CD8-positive, alpha-beta memory T cell (primary cell): ENCODE results near the gene KLRC4. TPM values are rescaled to one million over a fixed set of nuclear protein-coding genes. Genes with fewer than 3 reads are reported as not detected.
"Not testable (repeated sequence)": the region's sequence is repeated elsewhere in the genome, so short reads cannot be mapped to it uniquely, and the experiment has no call there.

ENCODE experiments used
- CTCF ChIA-PET: fragments of 350-600 bp; sonication (Branson Sonifier 250); formaldehyde crosslinking; loops from one replicate; lab custom pipeline; 2021; ENCODE audit warnings: antibody characterized with exemption; lab: Charles Lee
- POLR2A ChIA-PET: fragments of 350-600 bp; sonication (Branson Sonifier 250); formaldehyde crosslinking; loops from one replicate; lab custom pipeline; 2021; ENCODE audit warnings: antibody characterized with exemption; lab: Charles Lee
- DNase-seq, 5 donors: peaks; one replicate each; pipeline versions ENCODE4 v3.0.0 to v3.0.0-alpha.2; 2020 to 2022; ENCODE audit warnings: mixed read lengths in 1 of 5
- H3K27ac ChIP-seq: one replicate; pipeline ENCODE4 v1.7.0; 2013; ENCODE audit warnings: low read depth, mild to moderate bottlenecking, low read length, moderate library complexity
- H3K27me3 ChIP-seq: 2 replicates; pipeline ENCODE4 v1.7.0; 2013; ENCODE audit warnings: low read length, mild to moderate bottlenecking; ENCODE audit not compliant: insufficient read depth, poor library complexity, severe bottlenecking
- H3K36me3 ChIP-seq: 2 replicates; pipeline ENCODE4 v1.7.0; 2013; ENCODE audit warnings: mild to moderate bottlenecking, low read length, moderate library complexity; ENCODE audit not compliant: insufficient read depth
- H3K4me1 ChIP-seq: 2 replicates; pipeline ENCODE4 v1.7.0; 2013; ENCODE audit warnings: mild to moderate bottlenecking, low read length, moderate library complexity; ENCODE audit not compliant: insufficient read depth
- H3K4me3 ChIP-seq: 2 replicates; pipeline ENCODE4 v1.7.0; 2013; ENCODE audit warnings: mild to moderate bottlenecking, low read length
- H3K9me3 ChIP-seq: 2 replicates; pipeline ENCODE4 v1.7.0; 2013; ENCODE audit warnings: mild to moderate bottlenecking, low read length
- H3K27ac Mint-ChIP-seq, 8 donors: one replicate each; pipeline ENCODE4 v1.8.0; 2020 to 2021; ENCODE audit warnings: mixed read lengths in 8 of 8, mild to moderate bottlenecking in 6 of 8, inconsistent platforms in 3 of 8, moderate library complexity in 3 of 8
- H3K27me3 Mint-ChIP-seq, 2 donors: one replicate each; pipeline ENCODE4 v1.8.0; 2020 to 2021; ENCODE audit warnings: mixed read lengths in 2 of 2, mild to moderate bottlenecking in 1 of 2, moderate library complexity in 1 of 2
- H3K36me3 Mint-ChIP-seq, 3 donors: one replicate each; pipeline ENCODE4 v1.8.0; 2020 to 2021; ENCODE audit warnings: mixed read lengths in 3 of 3, inconsistent platforms in 1 of 3, mild to moderate bottlenecking in 1 of 3
- H3K4me1 Mint-ChIP-seq, 3 donors: one replicate each; pipeline ENCODE4 v1.8.0; 2020 to 2021; ENCODE audit warnings: mixed read lengths in 3 of 3, inconsistent platforms in 1 of 3, mild to moderate bottlenecking in 1 of 3
- H3K4me3 Mint-ChIP-seq, 7 donors: one replicate each; pipeline ENCODE4 v1.8.0; 2020 to 2021; ENCODE audit warnings: mixed read lengths in 7 of 7, mild to moderate bottlenecking in 6 of 7, moderate library complexity in 4 of 7, inconsistent platforms in 2 of 7
- H3K9me3 Mint-ChIP-seq, 5 donors: one replicate each; pipeline ENCODE4 v1.8.0; 2020 to 2022; ENCODE audit warnings: mixed read lengths in 5 of 5, mild to moderate bottlenecking in 3 of 5, moderate library complexity in 2 of 5, inconsistent platforms in 1 of 5
- polyA plus RNA-seq: library from polyadenylated mRNA; unstranded; fragments of 300-500 nt; fragmentation: Illumina TruSeq; gene quantifications from one replicate; pipeline ENCODE4 v1.2.3, GENCODE V29; 2021
- total RNA-seq, 2 experiments: library from RNA; stranded (reverse); gene quantifications; one replicate each; pipeline ENCODE4 v1.2.3, GENCODE V29; 2021

Gene KLRC4
- total and polyA plus RNA-seq, 3 experiments from 2014 or later = 3.4 to 16.2 (median 10.7) TPM

DNA sequence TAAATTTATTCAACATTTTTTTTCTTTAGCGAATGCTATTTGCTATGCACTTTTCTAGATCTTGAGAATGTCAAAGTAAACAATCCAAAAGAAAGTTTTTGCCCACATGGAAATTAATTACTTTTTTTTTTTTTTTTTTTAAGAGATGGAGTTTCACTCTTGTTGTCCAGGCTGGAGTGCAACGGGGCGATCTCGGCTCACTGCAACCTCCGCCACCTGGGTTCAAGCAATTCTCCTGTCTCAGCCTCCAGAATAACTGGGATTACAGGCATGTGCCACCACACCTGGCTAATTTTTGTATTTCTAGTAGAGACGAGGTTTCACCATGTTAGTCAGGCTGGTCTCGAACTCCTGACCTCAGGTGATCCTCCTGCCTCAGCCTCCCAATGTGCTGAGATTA is 18.6 kb downstream of the KLRC4 start:
- H3K4me3 ChIP-seq, DNase-seq, H3K9me3 Mint-ChIP-seq, H3K27me3 Mint-ChIP-seq, H3K27me3 ChIP-seq, H3K27ac ChIP-seq, H3K36me3 ChIP-seq, H3K9me3 ChIP-seq: not testable (repeated sequence)
- peaks cover 5 to 44% (median 14%) of the 10 kb centered on the region in 3 donors for H3K36me3 Mint-ChIP-seq
- ChIA-PET CTCF (interaction anchor here (1.1 to 3.5 kb wide), 5 partner anchors 16 to 156 kb away, joined by 3 to 24 read pairs (median 3); no protein-coding TSS in a partner anchor), POLR2A (interaction anchor here (0.7 to 1.2 kb wide), 6 partner anchors 12 to 222 kb away, joined by 3 to 6 read pairs (median 3); no protein-coding TSS in a partner anchor)
- H3K4me1 Mint-ChIP-seq = peaks cover 51 to 63% (median 52%) of the 10 kb centered on the region in 3 donors
- peaks cover 39% of the 10 kb centered on the region for H3K4me1 ChIP-seq
- H3K27ac Mint-ChIP-seq = peak overlapping the region in 7 of 8 donors; percentile 47 to 99 (median 89)
- peak overlapping the region in 3 of 7 donors; percentile 19 to 88 (median 53) for H3K4me3 Mint-ChIP-seq

DNA sequence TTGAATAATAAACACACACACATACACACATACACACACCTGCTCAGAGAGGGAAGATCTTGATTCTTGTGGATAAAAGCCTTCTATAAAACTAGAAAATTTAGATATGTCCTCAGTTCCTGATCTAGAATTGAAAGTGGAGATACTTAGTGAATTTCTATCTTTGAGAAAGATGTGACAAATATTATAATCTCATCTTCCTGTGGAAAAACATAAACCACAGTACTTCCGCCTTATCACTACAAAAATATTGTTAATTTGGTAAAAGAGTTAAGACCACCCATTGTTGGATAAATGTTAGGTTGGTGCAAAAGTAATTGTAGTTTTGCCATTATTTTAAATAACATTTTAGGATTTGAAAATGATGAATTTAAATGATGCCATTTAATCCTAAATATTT is 19.7 kb downstream of the KLRC4 start, which contains the start of gene KLRK1:
TSS of gene KLRK1 (minus strand) at position 138 of the 400 bp plus-strand sequence. CDS start 1,231 bp downstream, outside the sequence.
- Histone ChIP-seq H3K36me3 (peaks cover 7% of the 10 kb centered on the region), H3K9me3 (no peaks in the 10 kb centered on the region), H3K4me3 (peak within 1 kb of the TSS; percentile 69), H3K27ac (peak within 1 kb of the TSS; percentile 83), H3K27me3 (no peaks in the 10 kb centered on the region), H3K4me1 (peaks cover 31% of the 10 kb centered on the region)
- Mint-ChIP-seq H3K36me3 (peaks cover 13 to 49% (median 23%) of the 10 kb centered on the region in 3 donors), H3K4me3 (peak within 1 kb of the TSS; percentile 92 to 98 (median 96)), H3K27ac (peak within 1 kb of the TSS; percentile 60 to 99 (median 96)), H3K27me3 (no peaks in the 10 kb centered on the region), H3K4me1 (peaks cover 46 to 60% (median 47%) of the 10 kb centered on the region in 3 donors), H3K9me3 (no peaks in the 10 kb centered on the region)
- ChIA-PET POLR2A (interaction anchor here (0.8 to 1.2 kb wide), 4 partner anchors 14 to 165 kb away, joined by 3 to 8 read pairs (median 4); no protein-coding TSS in a partner anchor), CTCF (interaction anchor here (0.7 to 3.5 kb wide), 4 partner anchors 15 to 153 kb away, joined by 3 to 24 read pairs (median 4); no protein-coding TSS in a partner anchor)
- DNase-seq = no peak

- Histone ChIP-seq H3K36me3 (peaks cover 10% of the 10 kb centered on the region), H3K4me1 (peaks cover 22% of the 10 kb centered on the region), H3K9me3 (no peaks in the 10 kb centered on the region), H3K4me3 (peak overlapping the region; percentile 69), H3K27me3 (no peaks in the 10 kb centered on the region), H3K27ac (peak overlapping the region; percentile 83)
- Mint-ChIP-seq H3K9me3 (no peaks in the 10 kb centered on the region), H3K36me3 (peaks cover 21 to 60% (median 34%) of the 10 kb centered on the region in 3 donors), H3K27me3 (no peaks in the 10 kb centered on the region), H3K4me3 (peak overlapping the region; percentile 92 to 98 (median 96)), H3K4me1 (peaks cover 41 to 60% (median 42%) of the 10 kb centered on the region in 3 donors), H3K27ac (peak overlapping the region; percentile 60 to 99 (median 96))
- POLR2A ChIA-PET = interaction anchor here (0.8 to 4.1 kb wide), 8 partner anchors 8 to 166 kb away, joined by 3 to 30 read pairs (median 4); no protein-coding TSS in a partner anchor
- peak in 1 of 5 donors; percentile 67 for DNase-seq
- CTCF ChIA-PET = interaction anchor here (0.7 to 2.8 kb wide), 5 partner anchors 22 to 286 kb away, joined by 3 to 16 read pairs (median 3); no protein-coding TSS in a partner anchor
Measured at GRCh38 chr12:10388624-10389413, 20.7 kb downstream of the KLRC4 start.

- peak overlapping the region; percentile 83 for H3K27ac ChIP-seq
- peaks cover 40 to 60% (median 41%) of the 10 kb centered on the region in 3 donors for H3K4me1 Mint-ChIP-seq
- H3K36me3 ChIP-seq = peaks cover 10% of the 10 kb centered on the region
- not testable (repeated sequence) for H3K4me1 ChIP-seq, DNase-seq, H3K27me3 ChIP-seq, H3K27me3 Mint-ChIP-seq, H3K9me3 ChIP-seq, H3K9me3 Mint-ChIP-seq
- H3K36me3 Mint-ChIP-seq = peaks cover 25 to 68% (median 45%) of the 10 kb centered on the region in 3 donors
- H3K4me3 Mint-ChIP-seq = peak overlapping the region; percentile 92 to 98 (median 96)
- ChIA-PET CTCF (interaction anchor here (1.0 to 2.8 kb wide), 4 partner anchors 18 to 167 kb away, joined by 3 to 16 read pairs (median 5); no protein-coding TSS in a partner anchor), POLR2A (interaction anchor here (1.0 to 4.1 kb wide), 5 partner anchors 9 to 172 kb away, joined by 4 to 30 read pairs (median 6); no protein-coding TSS in a partner anchor)
- peak overlapping the region; percentile 60 to 99 (median 89) for H3K27ac Mint-ChIP-seq
- peak overlapping the region; percentile 40 for H3K4me3 ChIP-seq
Measured at GRCh38 chr12:10387498-10387897, 22.1 kb downstream of the KLRC4 start.

DNA sequence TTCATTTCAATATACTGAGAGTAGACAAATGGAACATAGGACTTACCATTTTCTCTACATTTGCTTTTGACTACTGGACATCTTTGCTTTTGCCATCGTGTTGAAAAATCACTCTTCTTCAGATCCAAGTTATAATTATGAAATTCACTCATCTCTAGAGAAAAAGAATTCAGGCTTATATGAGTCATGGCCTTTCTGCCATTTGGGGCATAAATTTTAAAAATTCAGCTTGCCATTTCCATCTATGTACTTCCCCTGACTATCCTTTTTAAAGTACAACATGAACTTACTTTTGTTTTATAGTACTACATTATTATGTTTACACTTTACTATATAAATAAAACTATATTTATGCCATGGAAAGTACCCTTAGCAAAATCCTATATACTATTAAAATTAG is 22.7 kb downstream of the KLRC4 start:
- ChIA-PET CTCF (interaction anchor here (1.0 to 2.8 kb wide), 4 partner anchors 18 to 167 kb away, joined by 3 to 16 read pairs (median 5); no protein-coding TSS in a partner anchor), POLR2A (interaction anchor here (1.5 to 4.1 kb wide), 3 partner anchors 10 to 172 kb away, joined by 5 to 30 read pairs (median 6); no protein-coding TSS in a partner anchor)
- peak overlapping the region; percentile 56 for H3K4me3 ChIP-seq
- Mint-ChIP-seq H3K27me3 (peaks cover 0 to 1% of the 10 kb centered on the region in 2 donors), H3K4me3 (peak overlapping the region; percentile 92 to 98 (median 96)), H3K36me3 (peaks cover 27 to 74% (median 50%) of the 10 kb centered on the region in 3 donors), H3K9me3 (no peaks in the 10 kb centered on the region), H3K27ac (peak overlapping the region; percentile 60 to 99 (median 92)), H3K4me1 (peaks cover 40 to 60% (median 41%) of the 10 kb centered on the region in 3 donors)
- no peaks in the 10 kb centered on the region for H3K9me3 ChIP-seq
- no peak for DNase-seq
- H3K4me1 ChIP-seq = peaks cover 5% of the 10 kb centered on the region
- H3K27ac ChIP-seq = peak overlapping the region; percentile 83
- no peaks in the 10 kb centered on the region for H3K27me3 ChIP-seq
- H3K36me3 ChIP-seq = peaks cover 10% of the 10 kb centered on the region

DNA sequence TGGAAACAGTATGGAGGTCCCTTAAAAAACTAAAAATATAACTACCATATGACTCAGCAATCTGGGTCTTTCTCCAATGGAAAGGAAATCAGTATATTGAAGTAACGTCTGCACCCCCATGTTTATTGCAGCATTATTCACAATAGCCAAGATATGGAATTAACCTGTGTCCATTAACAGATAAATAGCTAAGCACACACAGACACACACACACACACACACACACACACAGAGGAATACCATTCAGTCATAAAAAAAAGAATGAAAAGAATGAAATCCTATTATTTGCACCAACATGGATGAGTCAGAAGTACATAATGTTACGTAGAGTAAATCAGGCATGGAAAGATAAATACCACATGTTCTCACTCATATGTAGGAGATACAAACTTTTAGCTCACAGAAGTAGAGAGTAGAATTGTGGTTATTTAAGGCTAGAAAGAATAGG is 24.4 kb downstream of the KLRC4 start:
- CTCF ChIA-PET = interaction anchor here (0.7 to 2.0 kb wide), 5 partner anchors 10 to 176 kb away, joined by 3 to 6 read pairs (median 3); no protein-coding TSS in a partner anchor
- H3K4me1 ChIP-seq = peaks cover 9% of the 10 kb centered on the region
- Mint-ChIP-seq H3K36me3 (peaks cover 38 to 91% (median 63%) of the 10 kb centered on the region in 3 donors), H3K27me3 (peaks cover 0 to 1% of the 10 kb centered on the region in 2 donors), H3K9me3 (no peaks in the 10 kb centered on the region), H3K4me1 (peaks cover 49 to 68% (median 50%) of the 10 kb centered on the region in 3 donors), H3K4me3 (peak overlapping the region; percentile 82 to 98 (median 92)), H3K27ac (peak overlapping the region; percentile 60 to 99 (median 87))
- POLR2A ChIA-PET = interaction anchor here (0.8 to 4.1 kb wide), 3 partner anchors 11 to 174 kb away, joined by 3 to 30 read pairs (median 8); no protein-coding TSS in a partner anchor
- H3K27me3 ChIP-seq = no peaks in the 10 kb centered on the region
- peaks cover 15% of the 10 kb centered on the region for H3K36me3 ChIP-seq
- peak overlapping the region; percentile 35 for H3K4me3 ChIP-seq
- H3K9me3 ChIP-seq = no peaks in the 10 kb centered on the region
- no peak for DNase-seq
- peak overlapping the region; percentile 2 for H3K27ac ChIP-seq

DNA sequence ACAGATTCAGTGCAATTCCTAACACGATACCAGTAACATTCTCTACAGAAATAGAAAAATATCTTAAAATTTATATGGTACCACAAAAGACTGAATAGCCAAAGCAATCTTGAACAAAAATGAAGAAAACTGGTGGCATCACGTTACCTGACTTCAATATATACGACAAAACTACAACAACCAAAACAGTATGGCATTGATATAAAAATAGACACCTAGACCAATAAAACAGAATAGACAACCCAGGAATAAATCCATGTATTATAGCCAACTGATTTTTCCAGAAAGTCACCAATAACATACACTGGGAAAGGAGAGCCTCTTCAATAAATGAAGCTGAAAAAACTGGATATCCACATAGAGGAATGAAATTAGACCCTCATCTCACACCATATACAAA is 25.4 kb downstream of the KLRC4 start:
- peak overlapping the region; percentile 82 to 98 (median 92) for H3K4me3 Mint-ChIP-seq
- Histone ChIP-seq H3K27ac (peak overlapping the region; percentile 2), H3K4me3 (peak overlapping the region; percentile 35), H3K4me1 (peaks cover 9% of the 10 kb centered on the region), H3K27me3 (no peaks in the 10 kb centered on the region), H3K9me3 (no peaks in the 10 kb centered on the region), H3K36me3 (peaks cover 15% of the 10 kb centered on the region)
- H3K27me3 Mint-ChIP-seq = peaks cover 0 to 1% of the 10 kb centered on the region in 2 donors
- H3K9me3 Mint-ChIP-seq = no peaks in the 10 kb centered on the region
- H3K36me3 Mint-ChIP-seq = peaks cover 39 to 92% (median 66%) of the 10 kb centered on the region in 3 donors
- H3K4me1 Mint-ChIP-seq = peaks cover 55 to 72% (median 55%) of the 10 kb centered on the region in 3 donors
- ChIA-PET POLR2A (no interaction called here), CTCF (interaction anchor here (1.2 to 2.0 kb wide), 3 partner anchors 11 to 17 kb away, joined by 3 to 6 read pairs (median 4); no protein-coding TSS in a partner anchor)
- DNase-seq = no peak
- H3K27ac Mint-ChIP-seq = peak overlapping the region; percentile 60 to 99 (median 87)
